SK-N-SH treated with all-trans-retinoic acid at 6 μM for 48 hours (cell line): ENCODE measurements around the gene ATP1A2.

Experiments
- ATAC-seq: fragments of 200-7000 bp; cut with Tn5 transposase; 3 replicates; pipeline ENCODE4 v1.9.1; 2020; ENCODE audit warnings: mild to moderate bottlenecking, moderate library complexity
- ARNTL ChIP-seq: fragments of 450-650 bp; formaldehyde crosslinking; IDR thresholded peaks from 2 replicates; pipeline ENCODE4 v1.5.0; 2020; ENCODE audit warnings: low read depth, mild to moderate bottlenecking, moderate library complexity, borderline replicate concordance
- BACH2 ChIP-seq: fragments of 250-450 bp; sonication (Bioruptor Pico); IDR thresholded peaks from 2 replicates; pipeline ENCODE4 v1.9.0; 2021; ENCODE audit warnings: mild to moderate bottlenecking, borderline replicate concordance
- CSDC2 ChIP-seq: fragments of 250-450 bp; sonication (Bioruptor Pico); IDR thresholded peaks from 2 replicates; pipeline ENCODE4 v1.5.0; 2020; ENCODE audit warnings: mild to moderate bottlenecking, moderate library complexity
- ESRRG ChIP-seq: fragments of 250-450 bp; sonication (Bioruptor Pico); IDR thresholded peaks from 2 replicates; pipeline ENCODE4 v1.6.1; 2021; ENCODE audit warnings: mild to moderate bottlenecking
- GLIS3 ChIP-seq: fragments of 250-450 bp; sonication (Bioruptor Pico); IDR thresholded peaks from 2 replicates; pipeline ENCODE4 v1.5.0; 2020; ENCODE audit warnings: mild to moderate bottlenecking, moderate library complexity
- OSR1 ChIP-seq: fragments of 250-450 bp; sonication (Bioruptor Pico); IDR thresholded peaks from 2 replicates; pipeline ENCODE4 v1.8.0; 2022; ENCODE audit warnings: moderate library complexity, mild to moderate bottlenecking, inconsistent platforms
- PPARA ChIP-seq: fragments of 250-450 bp; sonication (Bioruptor Pico); IDR thresholded peaks from 2 replicates; pipeline ENCODE4 v1.5.0; 2020; ENCODE audit warnings: mild to moderate bottlenecking, borderline replicate concordance
- RARB ChIP-seq: fragments of 250-450 bp; sonication (Bioruptor Pico); IDR thresholded peaks from 2 replicates; pipeline ENCODE4 v1.8.0; 2021; ENCODE audit warnings: mild to moderate bottlenecking, moderate library complexity
- SNAI2 ChIP-seq: fragments of 250-450 bp; sonication (Bioruptor Pico); IDR thresholded peaks from 2 replicates; pipeline ENCODE4 v1.5.0; 2020; ENCODE audit warnings: mild to moderate bottlenecking, moderate library complexity
- TCF4 ChIP-seq: fragments of 250-450 bp; sonication (Bioruptor Pico); IDR thresholded peaks from 2 replicates; pipeline ENCODE4 v1.8.0; 2021; ENCODE audit warnings: mild to moderate bottlenecking, moderate library complexity, borderline replicate concordance
- TOX ChIP-seq: fragments of 250-450 bp; sonication (Bioruptor Pico); IDR thresholded peaks from 2 replicates; pipeline ENCODE4 v1.8.0; 2021; ENCODE audit warnings: mild to moderate bottlenecking, moderate library complexity, borderline replicate concordance
- ZC3H10 ChIP-seq: fragments of 250-450 bp; sonication (Bioruptor Pico); IDR thresholded peaks from 2 replicates; pipeline ENCODE4 v1.5.1; 2021; ENCODE audit warnings: mild to moderate bottlenecking, moderate library complexity
- ZFP3 ChIP-seq: fragments of 250-450 bp; sonication (Bioruptor Pico); IDR thresholded peaks from 2 replicates; pipeline ENCODE4 v1.5.0; 2020; ENCODE audit warnings: mild to moderate bottlenecking, moderate library complexity
- ZFP30 ChIP-seq: fragments of 450-650 bp; formaldehyde crosslinking; IDR thresholded peaks from 2 replicates; pipeline ENCODE4 v1.5.0; 2022; ENCODE audit warnings: mild to moderate bottlenecking, moderate library complexity
- ZNF565 ChIP-seq: fragments of 450-650 bp; formaldehyde crosslinking; conservative IDR thresholded peaks from 2 replicates; pipeline ENCODE4 v1.5.0; 2020; ENCODE audit warnings: low read depth, mild to moderate bottlenecking, moderate library complexity
- ZNF70 ChIP-seq: fragments of 450-650 bp; formaldehyde crosslinking; IDR thresholded peaks from 2 replicates; pipeline ENCODE4 v1.5.0; 2020; ENCODE audit warnings: mild to moderate bottlenecking, moderate library complexity
- ZNF8 ChIP-seq: fragments of 450-650 bp; formaldehyde crosslinking; IDR thresholded peaks from 2 replicates; pipeline ENCODE4 v1.5.0; 2020; ENCODE audit warnings: mild to moderate bottlenecking, moderate library complexity
- TF ChIP-seq, protein P1 (sequence below): fragments of 250-450 bp; sonication (Bioruptor Pico); IDR thresholded peaks from 2 replicates; pipeline ENCODE4 v1.5.1; 2020; ENCODE audit warnings: low read depth, mild to moderate bottlenecking, moderate library complexity
- TF ChIP-seq, protein P2 (sequence below): fragments of 250-450 bp; sonication (Bioruptor Pico); IDR thresholded peaks from 2 replicates; pipeline ENCODE4 v1.5.0; 2020; ENCODE audit warnings: mild to moderate bottlenecking, moderate library complexity
- TF ChIP-seq, protein P3 (sequence below): fragments of 250-450 bp; sonication (Bioruptor Pico); IDR thresholded peaks from 2 replicates; pipeline ENCODE4 v1.8.0; 2021; ENCODE audit warnings: low read depth, mild to moderate bottlenecking, moderate library complexity, borderline replicate concordance
- TF ChIP-seq, protein P4 (sequence below): fragments of 250-450 bp; sonication (Bioruptor Pico); IDR thresholded peaks from 2 replicates; pipeline ENCODE4 v1.5.1; 2021; ENCODE audit warnings: mild to moderate bottlenecking, moderate library complexity

ATP1A2 gene

DNA sequence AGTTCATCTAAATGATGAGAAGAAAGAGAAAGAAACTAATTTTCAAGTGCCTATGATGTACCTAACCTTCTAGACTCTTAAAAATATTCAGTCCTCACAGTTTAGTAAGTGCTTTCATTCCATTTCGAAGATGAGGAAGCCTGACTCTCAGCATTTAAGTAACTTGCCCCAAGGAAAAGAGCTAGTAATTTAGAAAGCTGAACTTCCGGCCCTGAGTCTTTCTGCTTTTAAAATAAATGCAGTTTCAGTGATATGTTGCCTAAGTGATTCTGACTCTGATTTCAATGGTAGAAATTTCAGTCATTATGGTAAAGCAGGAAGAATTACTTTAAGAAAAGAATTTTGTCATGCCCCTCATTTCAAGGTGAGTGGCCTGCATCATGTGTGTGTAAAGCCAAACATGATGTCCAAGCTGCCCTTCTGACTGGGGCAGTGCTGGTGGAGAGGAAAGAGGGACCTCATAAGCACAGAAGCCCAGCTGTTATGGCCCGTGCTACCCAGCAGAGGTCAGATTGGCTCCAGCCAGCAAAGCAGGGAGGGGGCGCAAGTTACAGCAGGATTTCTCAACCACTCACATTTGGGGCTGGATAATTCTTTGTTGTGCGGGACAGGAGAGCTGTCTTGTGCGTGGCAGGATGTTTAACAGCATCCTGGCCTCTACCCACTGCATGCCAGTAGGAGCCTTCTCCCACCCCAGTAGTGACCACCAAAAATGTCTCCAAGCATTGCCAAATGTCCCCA lies 46.6 kb downstream of the ATP1A2 start:
- ATAC-seq: peak; percentile 72
- no peak for TF ChIP-seq BACH2 (CRISPR knock-in tag)
- TF ChIP-seq ARNTL (CRISPR knock-in tag): no peak
- TF ChIP-seq ZC3H10: no peak
- TF ChIP-seq ZFP3 (CRISPR knock-in tag): no peak
- TF ChIP-seq, protein P1, sequence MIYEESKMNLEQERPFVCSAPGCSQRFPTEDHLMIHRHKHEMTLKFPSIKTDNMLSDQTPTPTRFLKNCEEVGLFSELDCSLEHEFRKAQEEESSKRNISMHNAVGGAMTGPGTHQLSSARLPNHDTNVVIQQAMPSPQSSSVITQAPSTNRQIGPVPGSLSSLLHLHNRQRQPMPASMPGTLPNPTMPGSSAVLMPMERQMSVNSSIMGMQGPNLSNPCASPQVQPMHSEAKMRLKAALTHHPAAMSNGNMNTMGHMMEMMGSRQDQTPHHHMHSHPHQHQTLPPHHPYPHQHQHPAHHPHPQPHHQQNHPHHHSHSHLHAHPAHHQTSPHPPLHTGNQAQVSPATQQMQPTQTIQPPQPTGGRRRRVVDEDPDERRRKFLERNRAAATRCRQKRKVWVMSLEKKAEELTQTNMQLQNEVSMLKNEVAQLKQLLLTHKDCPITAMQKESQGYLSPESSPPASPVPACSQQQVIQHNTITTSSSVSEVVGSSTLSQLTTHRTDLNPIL (CRISPR knock-in tag): no peak
- TF ChIP-seq ESRRG: no peak
- no peak for TF ChIP-seq TCF4 (CRISPR knock-in tag)
- TF ChIP-seq OSR1: no peak
- TF ChIP-seq TOX (CRISPR knock-in tag): no peak
- TF ChIP-seq RARB (CRISPR knock-in tag): no peak
- no peak for TF ChIP-seq ZNF565 (CRISPR knock-in tag)
- TF ChIP-seq GLIS3: no peak
- TF ChIP-seq ZFP30 (CRISPR knock-in tag): no peak
- TF ChIP-seq, protein P2, sequence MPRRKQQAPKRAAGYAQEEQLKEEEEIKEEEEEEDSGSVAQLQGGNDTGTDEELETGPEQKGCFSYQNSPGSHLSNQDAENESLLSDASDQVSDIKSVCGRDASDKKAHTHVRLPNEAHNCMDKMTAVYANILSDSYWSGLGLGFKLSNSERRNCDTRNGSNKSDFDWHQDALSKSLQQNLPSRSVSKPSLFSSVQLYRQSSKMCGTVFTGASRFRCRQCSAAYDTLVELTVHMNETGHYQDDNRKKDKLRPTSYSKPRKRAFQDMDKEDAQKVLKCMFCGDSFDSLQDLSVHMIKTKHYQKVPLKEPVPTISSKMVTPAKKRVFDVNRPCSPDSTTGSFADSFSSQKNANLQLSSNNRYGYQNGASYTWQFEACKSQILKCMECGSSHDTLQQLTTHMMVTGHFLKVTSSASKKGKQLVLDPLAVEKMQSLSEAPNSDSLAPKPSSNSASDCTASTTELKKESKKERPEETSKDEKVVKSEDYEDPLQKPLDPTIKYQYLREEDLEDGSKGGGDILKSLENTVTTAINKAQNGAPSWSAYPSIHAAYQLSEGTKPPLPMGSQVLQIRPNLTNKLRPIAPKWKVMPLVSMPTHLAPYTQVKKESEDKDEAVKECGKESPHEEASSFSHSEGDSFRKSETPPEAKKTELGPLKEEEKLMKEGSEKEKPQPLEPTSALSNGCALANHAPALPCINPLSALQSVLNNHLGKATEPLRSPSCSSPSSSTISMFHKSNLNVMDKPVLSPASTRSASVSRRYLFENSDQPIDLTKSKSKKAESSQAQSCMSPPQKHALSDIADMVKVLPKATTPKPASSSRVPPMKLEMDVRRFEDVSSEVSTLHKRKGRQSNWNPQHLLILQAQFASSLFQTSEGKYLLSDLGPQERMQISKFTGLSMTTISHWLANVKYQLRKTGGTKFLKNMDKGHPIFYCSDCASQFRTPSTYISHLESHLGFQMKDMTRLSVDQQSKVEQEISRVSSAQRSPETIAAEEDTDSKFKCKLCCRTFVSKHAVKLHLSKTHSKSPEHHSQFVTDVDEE (CRISPR knock-in tag): no peak
- TF ChIP-seq, protein P3, sequence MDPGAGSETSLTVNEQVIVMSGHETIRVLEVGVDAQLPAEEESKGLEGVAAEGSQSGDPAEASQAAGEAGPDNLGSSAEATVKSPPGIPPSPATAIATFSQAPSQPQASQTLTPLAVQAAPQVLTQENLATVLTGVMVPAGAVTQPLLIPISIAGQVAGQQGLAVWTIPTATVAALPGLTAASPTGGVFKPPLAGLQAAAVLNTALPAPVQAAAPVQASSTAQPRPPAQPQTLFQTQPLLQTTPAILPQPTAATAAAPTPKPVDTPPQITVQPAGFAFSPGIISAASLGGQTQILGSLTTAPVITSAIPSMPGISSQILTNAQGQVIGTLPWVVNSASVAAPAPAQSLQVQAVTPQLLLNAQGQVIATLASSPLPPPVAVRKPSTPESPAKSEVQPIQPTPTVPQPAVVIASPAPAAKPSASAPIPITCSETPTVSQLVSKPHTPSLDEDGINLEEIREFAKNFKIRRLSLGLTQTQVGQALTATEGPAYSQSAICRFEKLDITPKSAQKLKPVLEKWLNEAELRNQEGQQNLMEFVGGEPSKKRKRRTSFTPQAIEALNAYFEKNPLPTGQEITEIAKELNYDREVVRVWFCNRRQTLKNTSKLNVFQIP (CRISPR knock-in tag): no peak
- TF ChIP-seq ZNF8 (CRISPR knock-in tag): no peak

DNA sequence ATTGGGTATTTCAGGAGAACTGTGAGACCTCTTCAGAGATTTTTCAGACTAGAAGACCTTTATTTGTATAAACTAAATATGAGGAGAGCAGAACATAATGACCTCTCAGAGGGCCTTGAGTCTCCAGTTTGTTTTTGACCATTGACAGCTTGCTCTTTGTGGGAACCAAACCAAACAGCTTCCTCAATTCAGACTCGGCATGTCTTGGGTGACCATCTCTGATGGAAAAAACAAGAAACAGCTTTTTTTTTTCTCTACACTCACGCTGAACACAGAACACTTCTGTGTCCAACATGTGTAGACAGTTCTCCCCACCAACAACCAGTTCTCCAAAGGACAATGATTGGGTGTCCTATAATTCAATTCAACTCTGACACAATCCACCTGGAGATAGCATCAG lies 47.4 kb downstream of the ATP1A2 start:
- no peak for ATAC-seq
- TF ChIP-seq SNAI2 (CRISPR knock-in tag): no peak
- no peak for TF ChIP-seq OSR1
- no peak for TF ChIP-seq ZFP3 (CRISPR knock-in tag)
- TF ChIP-seq ARNTL (CRISPR knock-in tag): no peak
- TF ChIP-seq ZFP30 (CRISPR knock-in tag): no peak
- TF ChIP-seq PPARA (CRISPR knock-in tag): no peak
- TF ChIP-seq, protein P3 (CRISPR knock-in tag): no peak

DNA sequence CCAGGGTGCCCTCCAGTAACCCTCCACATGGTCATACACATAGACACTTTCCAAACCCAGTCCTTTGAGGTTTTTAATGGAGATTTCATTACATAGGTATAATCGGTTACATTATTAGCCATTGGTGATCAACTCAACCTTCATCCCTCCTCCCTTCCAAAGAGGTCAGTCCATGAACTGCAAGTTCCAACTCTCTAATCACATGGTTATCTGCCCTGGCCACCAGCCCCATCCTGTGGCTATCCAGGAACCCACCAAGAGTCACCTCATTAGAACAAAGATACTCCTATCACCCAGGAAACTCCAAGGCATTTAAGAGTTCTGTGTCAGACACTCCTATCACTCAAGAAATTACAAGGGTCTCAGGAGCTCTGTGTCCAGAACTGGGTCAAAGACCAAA lies 48.1 kb downstream of the ATP1A2 start:
- no peak for ATAC-seq
- no peak for TF ChIP-seq ESRRG
- TF ChIP-seq, protein P3 (CRISPR knock-in tag): no peak
- TF ChIP-seq ZFP30 (CRISPR knock-in tag): no peak
- TF ChIP-seq BACH2 (CRISPR knock-in tag): no peak
- no peak for TF ChIP-seq ARNTL (CRISPR knock-in tag)
- TF ChIP-seq, protein P1 (CRISPR knock-in tag): no peak
- TF ChIP-seq ZFP3 (CRISPR knock-in tag): no peak
- no peak for TF ChIP-seq CSDC2 (CRISPR knock-in tag)
- TF ChIP-seq, protein P4, sequence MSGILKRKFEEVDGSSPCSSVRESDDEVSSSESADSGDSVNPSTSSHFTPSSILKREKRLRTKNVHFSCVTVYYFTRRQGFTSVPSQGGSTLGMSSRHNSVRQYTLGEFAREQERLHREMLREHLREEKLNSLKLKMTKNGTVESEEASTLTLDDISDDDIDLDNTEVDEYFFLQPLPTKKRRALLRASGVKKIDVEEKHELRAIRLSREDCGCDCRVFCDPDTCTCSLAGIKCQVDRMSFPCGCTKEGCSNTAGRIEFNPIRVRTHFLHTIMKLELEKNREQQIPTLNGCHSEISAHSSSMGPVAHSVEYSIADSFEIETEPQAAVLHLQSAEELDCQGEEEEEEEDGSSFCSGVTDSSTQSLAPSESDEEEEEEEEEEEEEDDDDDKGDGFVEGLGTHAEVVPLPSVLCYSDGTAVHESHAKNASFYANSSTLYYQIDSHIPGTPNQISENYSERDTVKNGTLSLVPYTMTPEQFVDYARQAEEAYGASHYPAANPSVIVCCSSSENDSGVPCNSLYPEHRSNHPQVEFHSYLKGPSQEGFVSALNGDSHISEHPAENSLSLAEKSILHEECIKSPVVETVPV (CRISPR knock-in tag): no peak
- TF ChIP-seq, protein P2 (CRISPR knock-in tag): no peak
- TF ChIP-seq ZNF70 (CRISPR knock-in tag): no peak
- TF ChIP-seq GLIS3: no peak
